Activated naive CD4-positive, alpha-beta T cell treated with anti-CD3 and anti-CD28 coated beads, Interleukin-2, amount 10 ng/mL, durations not matched to agents 7 days and 5 days (primary cell): ENCODE results near the gene POFUT1.
"Not testable (repeated sequence)": the region's sequence is repeated elsewhere in the genome, so short reads cannot be mapped to it uniquely, and the experiment has no call there.

Experiments
- CTCF ChIA-PET: fragments of 350-600 bp; sonication (Branson Sonifier 250); formaldehyde crosslinking; loops from one replicate; lab custom pipeline; 2021; ENCODE audit warnings: antibody characterized with exemption; lab: Charles Lee
- DNase-seq: peaks from one replicate; pipeline ENCODE4 v3.0.0-alpha.2; 2020
- H3K27ac Mint-ChIP-seq: one replicate; pipeline ENCODE4 v1.8.0; 2021; ENCODE audit warnings: mild to moderate bottlenecking, moderate library complexity, mixed read lengths
- H3K27me3 Mint-ChIP-seq: one replicate; pipeline ENCODE4 v1.8.0; 2021; ENCODE audit warnings: mild to moderate bottlenecking, mixed read lengths
- H3K36me3 Mint-ChIP-seq: one replicate; pipeline ENCODE4 v1.8.0; 2021; ENCODE audit warnings: mixed read lengths
- H3K4me1 Mint-ChIP-seq: one replicate; pipeline ENCODE4 v1.8.0; 2021; ENCODE audit warnings: mixed read lengths
- H3K4me3 Mint-ChIP-seq: one replicate; pipeline ENCODE4 v1.8.0; 2021; ENCODE audit warnings: mild to moderate bottlenecking, moderate library complexity, mixed read lengths
- H3K9me3 Mint-ChIP-seq: one replicate; pipeline ENCODE4 v1.8.0; 2021; ENCODE audit warnings: mixed read lengths

Gene POFUT1

GRCh38 chr20:32193996-32194395 is 13.7 kb upstream of the POFUT1 start:
- H3K4me1 Mint-ChIP-seq, result peaks cover 13% of the 10 kb centered on the region
- H3K36me3 Mint-ChIP-seq, result peaks cover 31% of the 10 kb centered on the region

GRCh38 chr20:32195581-32195980 is 12.1 kb upstream of the POFUT1 start:
- H3K4me1 Mint-ChIP-seq, result peaks cover 7% of the 10 kb centered on the region
- no peaks in the 10 kb centered on the region for H3K27me3 Mint-ChIP-seq
- peaks cover 37% of the 10 kb centered on the region for H3K36me3 Mint-ChIP-seq
- H3K9me3 Mint-ChIP-seq, result no peaks in the 10 kb centered on the region
- no peak for DNase-seq
- no peak overlapping the region for H3K4me3 Mint-ChIP-seq
- CTCF ChIA-PET, result no interaction called here
- H3K27ac Mint-ChIP-seq, result no peak overlapping the region

More at GRCh38 chr20:32193996-32194395, 13.7 kb upstream of the POFUT1 start:
- DNase-seq, result no peak
- Mint-ChIP-seq H3K27me3 (no peaks in the 10 kb centered on the region), H3K27ac (peak overlapping the region; percentile 19), H3K9me3 (no peaks in the 10 kb centered on the region), H3K4me3 (no peak overlapping the region)
- CTCF ChIA-PET, result no interaction called here

GRCh38 chr20:32196613-32197012 is 11.1 kb upstream of the POFUT1 start:
- DNase-seq, H3K4me1 Mint-ChIP-seq, CTCF ChIA-PET, H3K4me3 Mint-ChIP-seq, H3K27me3 Mint-ChIP-seq, H3K9me3 Mint-ChIP-seq, H3K27ac Mint-ChIP-seq: not testable (repeated sequence)
- peaks cover 41% of the 10 kb centered on the region for H3K36me3 Mint-ChIP-seq

GRCh38 chr20:32197136-32197535 is 10.5 kb upstream of the POFUT1 start:
- H3K36me3 Mint-ChIP-seq, result peaks cover 41% of the 10 kb centered on the region
- H3K4me3 Mint-ChIP-seq, H3K27ac Mint-ChIP-seq, DNase-seq, H3K27me3 Mint-ChIP-seq, H3K9me3 Mint-ChIP-seq, H3K4me1 Mint-ChIP-seq, CTCF ChIA-PET: not testable (repeated sequence)

- Mint-ChIP-seq H3K27me3 (no peaks in the 10 kb centered on the region), H3K4me1 (peaks cover 22% of the 10 kb centered on the region), H3K9me3 (no peaks in the 10 kb centered on the region), H3K36me3 (peaks cover 41% of the 10 kb centered on the region), H3K4me3 (no peak overlapping the region), H3K27ac (no peak overlapping the region)
- CTCF ChIA-PET, result no interaction called here
- no peak for DNase-seq
Measured at GRCh38 chr20:32199006-32199405, 8.7 kb upstream of the POFUT1 start.

GRCh38 chr20:32201296-32201976 is 6.2 kb upstream of the POFUT1 start:
- Mint-ChIP-seq H3K36me3 (peaks cover 34% of the 10 kb centered on the region), H3K4me3 (no peak overlapping the region), H3K9me3 (no peaks in the 10 kb centered on the region), H3K27ac (no peak overlapping the region), H3K4me1 (peaks cover 45% of the 10 kb centered on the region), H3K27me3 (no peaks in the 10 kb centered on the region)
- DNase-seq, result no peak
- CTCF ChIA-PET, result no interaction called here

- Mint-ChIP-seq H3K4me3 (no peak overlapping the region), H3K27me3 (no peaks in the 10 kb centered on the region), H3K4me1 (peaks cover 51% of the 10 kb centered on the region), H3K9me3 (no peaks in the 10 kb centered on the region), H3K36me3 (peaks cover 37% of the 10 kb centered on the region), H3K27ac (no peak overlapping the region)
- no peak for DNase-seq
- CTCF ChIA-PET, result no interaction called here
Measured at GRCh38 chr20:32201977-32202363, 5.7 kb upstream of the POFUT1 start.

- Mint-ChIP-seq H3K27ac (peak overlapping the region; percentile 66), H3K36me3 (peaks cover 30% of the 10 kb centered on the region), H3K4me3 (no peak overlapping the region), H3K9me3 (no peaks in the 10 kb centered on the region), H3K27me3 (no peaks in the 10 kb centered on the region), H3K4me1 (peaks cover 56% of the 10 kb centered on the region)
- no peak for DNase-seq
- CTCF ChIA-PET, result no interaction called here
Measured at GRCh38 chr20:32203356-32204204, 4.1 kb upstream of the POFUT1 start.

GRCh38 chr20:32204205-32205109 is 3.2 kb upstream of the POFUT1 start:
- Mint-ChIP-seq H3K36me3 (peaks cover 27% of the 10 kb centered on the region), H3K4me1 (peaks cover 65% of the 10 kb centered on the region), H3K27me3 (no peaks in the 10 kb centered on the region), H3K4me3 (no peak overlapping the region), H3K9me3 (no peaks in the 10 kb centered on the region), H3K27ac (peak overlapping the region; percentile 66)
- CTCF ChIA-PET, result no interaction called here
- no peak for DNase-seq

- H3K4me3 Mint-ChIP-seq, result peak overlapping the region; percentile 96
- peaks cover 73% of the 10 kb centered on the region for H3K4me1 Mint-ChIP-seq
- H3K36me3 Mint-ChIP-seq, result peaks cover 30% of the 10 kb centered on the region
- H3K27ac Mint-ChIP-seq, result peak overlapping the region; percentile 92
- H3K9me3 Mint-ChIP-seq, result no peaks in the 10 kb centered on the region
- CTCF ChIA-PET, result no interaction called here
- no peak for DNase-seq
- H3K27me3 Mint-ChIP-seq, result no peaks in the 10 kb centered on the region
Measured at GRCh38 chr20:32205110-32205842, 2.4 kb upstream of the POFUT1 start.

GRCh38 chr20:32205843-32206759 is 1.6 kb upstream of the POFUT1 start:
- peak overlapping the region; percentile 96 for H3K4me3 Mint-ChIP-seq
- CTCF ChIA-PET, result no interaction called here
- peaks cover 79% of the 10 kb centered on the region for H3K4me1 Mint-ChIP-seq
- peaks cover 26% of the 10 kb centered on the region for H3K36me3 Mint-ChIP-seq
- H3K27me3 Mint-ChIP-seq, result no peaks in the 10 kb centered on the region
- no peak for DNase-seq
- H3K9me3 Mint-ChIP-seq, result no peaks in the 10 kb centered on the region
- peak overlapping the region; percentile 92 for H3K27ac Mint-ChIP-seq

GRCh38 chr20:32206760-32207625 is 687 bp upstream of the POFUT1 start:
- CTCF ChIA-PET, result no interaction called here
- Mint-ChIP-seq H3K36me3 (peaks cover 32% of the 10 kb centered on the region), H3K4me1 (peaks cover 83% of the 10 kb centered on the region), H3K27ac (peak overlapping the region; percentile 92), H3K9me3 (no peaks in the 10 kb centered on the region), H3K27me3 (no peaks in the 10 kb centered on the region), H3K4me3 (peak overlapping the region; percentile 96)
- DNase-seq, result peak; percentile 43
